IPS-18a (cell line): ENCODE results near the gene NELFE.

ENCODE experiments used
- H3K27ac ChIP-seq: one replicate; pipeline ENCODE4 v1.5.1; 2013; ENCODE audit warnings: low read length
- H3K27me3 ChIP-seq: one replicate; pipeline ENCODE4 v1.6.1; 2013; ENCODE audit warnings: mild to moderate bottlenecking, low read length; ENCODE audit not compliant: control insufficient read depth, insufficient read depth
- H3K36me3 ChIP-seq: one replicate; pipeline ENCODE4 v1.6.1; 2013; ENCODE audit warnings: low read depth, low read length; ENCODE audit not compliant: control insufficient read depth
- H3K4me1 ChIP-seq: one replicate; pipeline ENCODE4 v1.6.1; 2013; ENCODE audit warnings: low read depth, low read length; ENCODE audit not compliant: control insufficient read depth
- H3K4me3 ChIP-seq: one replicate; pipeline ENCODE4 v1.5.1; 2013; ENCODE audit warnings: low read length
- H3K9ac ChIP-seq: one replicate; pipeline ENCODE4 v1.6.1; 2013; ENCODE audit warnings: mild to moderate bottlenecking, low read length, moderate library complexity
- H3K9me3 ChIP-seq: one replicate; pipeline ENCODE4 v1.6.1; 2013; ENCODE audit warnings: low read depth, low read length; ENCODE audit not compliant: control insufficient read depth

Gene NELFE

GRCh38 chr6:31961616-31962015, 2.8 kb upstream of the NELFE start:
- no peaks in the 10 kb centered on the region for H3K27me3 ChIP-seq
- H3K4me1 ChIP-seq, result no peaks in the 10 kb centered on the region
- H3K27ac ChIP-seq, result no peak overlapping the region
- H3K36me3 ChIP-seq, result peaks cover 46% of the 10 kb centered on the region
- H3K9ac ChIP-seq, result no peak overlapping the region
- no peak overlapping the region for H3K4me3 ChIP-seq
- no peaks in the 10 kb centered on the region for H3K9me3 ChIP-seq

- peak overlapping the region; percentile 36 for H3K27ac ChIP-seq
These were observed 395 bp downstream of the NELFE start for GRCh38 chr6:31958412-31958740.

GRCh38 chr6:31956796-31957195, 2.0 kb downstream of the NELFE start:
- H3K9ac ChIP-seq, result no peak overlapping the region
- no peak overlapping the region for H3K4me3 ChIP-seq
- H3K36me3 ChIP-seq, result peaks cover 46% of the 10 kb centered on the region
- no peak overlapping the region for H3K27ac ChIP-seq
- no peaks in the 10 kb centered on the region for H3K9me3 ChIP-seq
- no peaks in the 10 kb centered on the region for H3K27me3 ChIP-seq
- H3K4me1 ChIP-seq, result no peaks in the 10 kb centered on the region

More at GRCh38 chr6:31958412-31958740, 395 bp downstream of the NELFE start:
- peaks cover 52% of the 10 kb centered on the region for H3K36me3 ChIP-seq
- no peaks in the 10 kb centered on the region for H3K9me3 ChIP-seq
- no peaks in the 10 kb centered on the region for H3K4me1 ChIP-seq
- H3K4me3 ChIP-seq, result peak overlapping the region; percentile 87
- peak overlapping the region; percentile 83 for H3K9ac ChIP-seq
- H3K27me3 ChIP-seq, result no peaks in the 10 kb centered on the region

GRCh38 chr6:31954511-31954910, 4.3 kb downstream of the NELFE start:
- Histone ChIP-seq H3K36me3 (peaks cover 49% of the 10 kb centered on the region), H3K4me3 (no peak overlapping the region), H3K9me3 (no peaks in the 10 kb centered on the region), H3K27me3 (no peaks in the 10 kb centered on the region), H3K27ac (no peak overlapping the region), H3K9ac (no peak overlapping the region), H3K4me1 (no peaks in the 10 kb centered on the region)

- Histone ChIP-seq H3K27ac (no peak overlapping the region), H3K4me3 (no peak overlapping the region), H3K27me3 (peaks cover 4% of the 10 kb centered on the region), H3K9me3 (no peaks in the 10 kb centered on the region), H3K36me3 (peaks cover 49% of the 10 kb centered on the region), H3K4me1 (no peaks in the 10 kb centered on the region), H3K9ac (no peak overlapping the region)
These were observed 5.9 kb downstream of the NELFE start for GRCh38 chr6:31952890-31953289.

GRCh38 chr6:31952140-31952805, 6.5 kb downstream of the NELFE start:
- peaks cover 5% of the 10 kb centered on the region for H3K27me3 ChIP-seq
- no peak overlapping the region for H3K9ac ChIP-seq
- no peak overlapping the region for H3K4me3 ChIP-seq
- H3K36me3 ChIP-seq, result peaks cover 49% of the 10 kb centered on the region
- no peak overlapping the region for H3K27ac ChIP-seq
- no peaks in the 10 kb centered on the region for H3K9me3 ChIP-seq
- no peaks in the 10 kb centered on the region for H3K4me1 ChIP-seq

- no peaks in the 10 kb centered on the region for H3K9me3 ChIP-seq
- peaks cover 37% of the 10 kb centered on the region for H3K36me3 ChIP-seq
- H3K4me1 ChIP-seq, result peaks cover 3% of the 10 kb centered on the region
- no peak overlapping the region for H3K27ac ChIP-seq
- H3K4me3 ChIP-seq, result no peak overlapping the region
- H3K27me3 ChIP-seq, result peaks cover 5% of the 10 kb centered on the region
- H3K9ac ChIP-seq, result no peak overlapping the region
These were observed 8.7 kb downstream of the NELFE start for GRCh38 chr6:31949926-31950548.

GRCh38 chr6:31948753-31949413, 9.9 kb downstream of the NELFE start:
- Histone ChIP-seq H3K4me3 (no peak overlapping the region), H3K9me3 (no peaks in the 10 kb centered on the region), H3K36me3 (peaks cover 25% of the 10 kb centered on the region), H3K4me1 (peaks cover 3% of the 10 kb centered on the region), H3K27ac (no peak overlapping the region), H3K9ac (no peak overlapping the region), H3K27me3 (peaks cover 5% of the 10 kb centered on the region)

GRCh38 chr6:31948306-31948705, 10.5 kb downstream of the NELFE start:
- H3K27ac ChIP-seq, result no peak overlapping the region
- H3K36me3 ChIP-seq, result peaks cover 19% of the 10 kb centered on the region
- H3K9me3 ChIP-seq, result no peaks in the 10 kb centered on the region
- H3K9ac ChIP-seq, result no peak overlapping the region
- H3K4me3 ChIP-seq, result no peak overlapping the region
- H3K4me1 ChIP-seq, result peaks cover 3% of the 10 kb centered on the region
- peaks cover 8% of the 10 kb centered on the region for H3K27me3 ChIP-seq

GRCh38 chr6:31947864-31948263, 10.9 kb downstream of the NELFE start:
- H3K9ac ChIP-seq, result no peak overlapping the region
- no peak overlapping the region for H3K4me3 ChIP-seq
- peaks cover 8% of the 10 kb centered on the region for H3K27me3 ChIP-seq
- peaks cover 15% of the 10 kb centered on the region for H3K36me3 ChIP-seq
- peaks cover 3% of the 10 kb centered on the region for H3K4me1 ChIP-seq
- no peak overlapping the region for H3K27ac ChIP-seq
- H3K9me3 ChIP-seq, result no peaks in the 10 kb centered on the region

GRCh38 chr6:31947070-31947675, 11.6 kb downstream of the NELFE start:
- H3K36me3 ChIP-seq, result peaks cover 14% of the 10 kb centered on the region
- H3K4me1 ChIP-seq, result peaks cover 3% of the 10 kb centered on the region
- no peak overlapping the region for H3K9ac ChIP-seq
- H3K9me3 ChIP-seq, result no peaks in the 10 kb centered on the region
- H3K27me3 ChIP-seq, result peaks cover 8% of the 10 kb centered on the region
- H3K27ac ChIP-seq, result no peak overlapping the region
- H3K4me3 ChIP-seq, result no peak overlapping the region
